Ishikawa (cell line): Measurements from ENCODE around the gene FAM174C.
A peak's percentile ranks its signal among the peaks of the same experiment; 100 is the strongest.

Source experiments
- CEBPB ChIP-seq: IDR thresholded peaks from 2 replicates; pipeline ENCODE4 v1.6.1; 2012
- CREB1 ChIP-seq: IDR thresholded peaks from 2 replicates; pipeline ENCODE4 v1.6.1; 2012; ENCODE audit warnings: low read depth
- EGR1 ChIP-seq: IDR thresholded peaks from 2 replicates; pipeline ENCODE4 v1.6.1; 2012
- EP300 ChIP-seq: IDR thresholded peaks from 2 replicates; pipeline ENCODE4 v1.6.1; 2012; ENCODE audit warnings: borderline replicate concordance
- FOXM1 ChIP-seq: IDR thresholded peaks from 2 replicates; pipeline ENCODE4 v1.6.1; 2012; ENCODE audit warnings: low read depth, borderline replicate concordance
- NFIC ChIP-seq: IDR thresholded peaks from 2 replicates; pipeline ENCODE4 v1.6.1; 2012
- RAD21 ChIP-seq: IDR thresholded peaks from 2 replicates; pipeline ENCODE4 v1.6.1; 2012; ENCODE audit warnings: low read depth
- TAF1 ChIP-seq: IDR thresholded peaks from 2 replicates; pipeline ENCODE4 v1.6.1; 2012; ENCODE audit warnings: low read depth, mild to moderate bottlenecking
- TCF12 ChIP-seq: IDR thresholded peaks from 2 replicates; pipeline ENCODE4 v1.6.1; 2012; ENCODE audit warnings: low read depth
- TEAD4 ChIP-seq: IDR thresholded peaks from 2 replicates; pipeline ENCODE4 v1.6.1; 2012
- YY1 ChIP-seq: IDR thresholded peaks from 2 replicates; pipeline ENCODE4 v1.6.1; 2012; ENCODE audit warnings: low read depth
- ZBTB7A ChIP-seq: IDR thresholded peaks from 2 replicates; pipeline ENCODE4 v1.6.1; 2012; ENCODE audit warnings: low read depth
- TF ChIP-seq, protein P1 (sequence below): IDR thresholded peaks from 2 replicates; pipeline ENCODE4 v1.6.1; 2012
- TF ChIP-seq, protein P2 (sequence below): IDR thresholded peaks from 2 replicates; pipeline ENCODE4 v1.6.1; 2012
- TF ChIP-seq, protein P3 (sequence below): IDR thresholded peaks from 2 replicates; pipeline ENCODE4 v1.6.1; 2012; ENCODE audit warnings: low read depth, mild to moderate bottlenecking

Gene FAM174C

DNA sequence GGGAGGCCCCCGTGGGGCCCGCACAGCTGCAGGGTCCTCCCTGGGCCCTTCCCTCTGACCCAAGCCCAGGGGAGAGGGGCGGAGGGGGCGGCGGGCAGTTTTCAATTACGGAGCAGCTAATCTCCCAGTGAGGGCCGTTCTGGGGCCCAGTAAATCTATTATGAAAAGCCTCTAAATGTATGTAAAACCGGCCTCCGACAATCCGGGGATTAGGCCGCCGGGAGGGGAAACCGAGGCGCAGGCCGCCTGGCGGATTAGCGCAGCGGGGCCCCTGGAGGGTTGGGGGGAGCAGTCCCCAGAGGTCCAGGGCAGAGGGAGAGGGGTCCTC, 35.5 kb downstream of the FAM174C start:
- TF ChIP-seq, protein P1, sequence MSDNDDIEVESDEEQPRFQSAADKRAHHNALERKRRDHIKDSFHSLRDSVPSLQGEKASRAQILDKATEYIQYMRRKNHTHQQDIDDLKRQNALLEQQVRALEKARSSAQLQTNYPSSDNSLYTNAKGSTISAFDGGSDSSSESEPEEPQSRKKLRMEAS, result no peak
- no peak for TF ChIP-seq RAD21

DNA sequence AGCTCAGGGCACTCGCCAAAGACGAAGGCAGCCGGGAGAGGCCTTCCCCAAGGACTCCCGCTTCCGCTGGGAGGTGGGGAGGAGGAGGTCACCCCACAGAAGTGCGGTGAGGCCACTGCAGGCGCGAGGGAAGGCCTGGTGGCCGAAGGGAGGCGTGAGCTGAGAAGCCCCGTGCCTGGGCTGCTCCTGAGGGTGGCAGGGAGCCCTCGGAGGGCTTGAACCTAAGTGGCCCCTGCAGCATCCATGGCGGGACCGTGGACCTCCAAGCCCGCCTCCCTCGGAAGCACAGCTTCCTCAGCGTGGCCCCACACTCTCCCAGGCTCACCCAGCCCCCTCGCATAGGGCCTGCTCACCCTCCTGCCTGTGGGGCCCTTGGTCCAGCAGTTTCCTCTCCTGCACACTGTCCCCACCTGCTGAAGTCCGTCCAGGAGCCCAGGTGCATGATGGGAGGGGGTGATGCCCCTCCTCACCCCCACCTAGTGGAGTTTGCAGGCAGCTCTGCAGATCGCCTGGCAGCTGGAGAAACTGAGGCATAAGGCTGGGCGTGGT, 36.3 kb downstream of the FAM174C start:
- TF ChIP-seq CREB1 (no peak), FOXM1 (no peak), EP300 (no peak), EGR1 (no peak), ZBTB7A (no peak; the same call in 1 of the 2 replicates), RAD21 (no peak), CEBPB (no peak)
- TF ChIP-seq, protein P2, sequence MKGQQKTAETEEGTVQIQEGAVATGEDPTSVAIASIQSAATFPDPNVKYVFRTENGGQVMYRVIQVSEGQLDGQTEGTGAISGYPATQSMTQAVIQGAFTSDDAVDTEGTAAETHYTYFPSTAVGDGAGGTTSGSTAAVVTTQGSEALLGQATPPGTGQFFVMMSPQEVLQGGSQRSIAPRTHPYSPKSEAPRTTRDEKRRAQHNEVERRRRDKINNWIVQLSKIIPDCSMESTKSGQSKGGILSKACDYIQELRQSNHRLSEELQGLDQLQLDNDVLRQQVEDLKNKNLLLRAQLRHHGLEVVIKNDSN, result no peak
- TF ChIP-seq, protein P1, result peak; percentile 11; the same call in 1 of the 2 replicates

DNA sequence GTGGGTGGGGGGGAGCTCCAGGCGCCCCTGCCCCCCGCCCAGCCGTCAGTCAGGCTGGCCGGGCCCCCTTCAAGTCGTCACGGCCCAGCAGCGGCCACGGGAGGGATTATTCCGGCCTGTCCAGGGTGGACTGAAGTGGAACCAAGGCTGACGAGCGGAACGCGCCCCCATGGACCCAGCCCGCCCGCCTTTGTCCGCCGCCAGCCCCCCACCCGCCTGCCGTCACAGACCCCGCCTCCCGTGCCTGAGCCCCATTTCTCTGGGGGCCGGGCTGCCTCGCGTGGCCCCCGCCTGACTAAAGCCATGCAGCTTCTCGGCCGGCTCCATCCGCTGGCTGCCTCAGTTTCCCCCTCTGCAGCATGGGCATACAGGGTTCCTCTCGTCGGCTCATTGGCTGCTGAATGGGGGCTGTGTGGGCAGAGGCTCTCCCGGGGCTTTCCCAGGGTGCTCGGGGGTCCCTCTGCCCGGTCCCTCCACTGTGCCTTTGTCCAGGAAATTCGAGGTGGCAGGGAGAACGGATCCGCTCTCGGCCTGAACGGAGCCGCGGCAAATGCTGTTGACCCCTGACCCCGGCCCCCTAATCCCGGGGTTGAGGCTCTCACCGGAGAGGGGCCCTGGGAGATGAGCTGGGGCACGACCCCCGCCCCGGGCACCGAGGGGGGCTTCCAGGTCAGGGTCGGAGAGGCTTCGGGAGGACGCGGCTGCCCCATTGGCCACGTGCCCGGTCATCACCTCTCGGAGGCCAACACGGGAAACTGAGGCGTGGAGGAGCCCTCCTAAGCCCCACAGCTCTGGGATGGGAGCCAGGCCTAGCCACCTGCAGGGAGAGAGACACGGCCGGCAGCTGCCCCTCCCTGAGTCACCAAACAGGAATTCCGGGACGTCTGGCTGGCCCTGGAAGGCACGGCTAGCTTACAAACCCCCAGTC, 37.7 kb downstream of the FAM174C start:
- TF ChIP-seq EGR1 (no peak), TAF1 (no peak), TEAD4 (peak; percentile 96), NFIC (peak; percentile 86), CREB1 (no peak), TCF12 (peak; percentile 96), CEBPB (no peak), FOXM1 (no peak), EP300 (peak; percentile 84), ZBTB7A (peak; percentile 97), RAD21 (no peak), YY1 (no peak)
- TF ChIP-seq, protein P3, sequence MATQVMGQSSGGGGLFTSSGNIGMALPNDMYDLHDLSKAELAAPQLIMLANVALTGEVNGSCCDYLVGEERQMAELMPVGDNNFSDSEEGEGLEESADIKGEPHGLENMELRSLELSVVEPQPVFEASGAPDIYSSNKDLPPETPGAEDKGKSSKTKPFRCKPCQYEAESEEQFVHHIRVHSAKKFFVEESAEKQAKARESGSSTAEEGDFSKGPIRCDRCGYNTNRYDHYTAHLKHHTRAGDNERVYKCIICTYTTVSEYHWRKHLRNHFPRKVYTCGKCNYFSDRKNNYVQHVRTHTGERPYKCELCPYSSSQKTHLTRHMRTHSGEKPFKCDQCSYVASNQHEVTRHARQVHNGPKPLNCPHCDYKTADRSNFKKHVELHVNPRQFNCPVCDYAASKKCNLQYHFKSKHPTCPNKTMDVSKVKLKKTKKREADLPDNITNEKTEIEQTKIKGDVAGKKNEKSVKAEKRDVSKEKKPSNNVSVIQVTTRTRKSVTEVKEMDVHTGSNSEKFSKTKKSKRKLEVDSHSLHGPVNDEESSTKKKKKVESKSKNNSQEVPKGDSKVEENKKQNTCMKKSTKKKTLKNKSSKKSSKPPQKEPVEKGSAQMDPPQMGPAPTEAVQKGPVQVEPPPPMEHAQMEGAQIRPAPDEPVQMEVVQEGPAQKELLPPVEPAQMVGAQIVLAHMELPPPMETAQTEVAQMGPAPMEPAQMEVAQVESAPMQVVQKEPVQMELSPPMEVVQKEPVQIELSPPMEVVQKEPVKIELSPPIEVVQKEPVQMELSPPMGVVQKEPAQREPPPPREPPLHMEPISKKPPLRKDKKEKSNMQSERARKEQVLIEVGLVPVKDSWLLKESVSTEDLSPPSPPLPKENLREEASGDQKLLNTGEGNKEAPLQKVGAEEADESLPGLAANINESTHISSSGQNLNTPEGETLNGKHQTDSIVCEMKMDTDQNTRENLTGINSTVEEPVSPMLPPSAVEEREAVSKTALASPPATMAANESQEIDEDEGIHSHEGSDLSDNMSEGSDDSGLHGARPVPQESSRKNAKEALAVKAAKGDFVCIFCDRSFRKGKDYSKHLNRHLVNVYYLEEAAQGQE, result no peak
- TF ChIP-seq, protein P2, result peak; percentile 61; the same call in 1 of the 2 replicates
- TF ChIP-seq, protein P1, result peak; percentile 51

DNA sequence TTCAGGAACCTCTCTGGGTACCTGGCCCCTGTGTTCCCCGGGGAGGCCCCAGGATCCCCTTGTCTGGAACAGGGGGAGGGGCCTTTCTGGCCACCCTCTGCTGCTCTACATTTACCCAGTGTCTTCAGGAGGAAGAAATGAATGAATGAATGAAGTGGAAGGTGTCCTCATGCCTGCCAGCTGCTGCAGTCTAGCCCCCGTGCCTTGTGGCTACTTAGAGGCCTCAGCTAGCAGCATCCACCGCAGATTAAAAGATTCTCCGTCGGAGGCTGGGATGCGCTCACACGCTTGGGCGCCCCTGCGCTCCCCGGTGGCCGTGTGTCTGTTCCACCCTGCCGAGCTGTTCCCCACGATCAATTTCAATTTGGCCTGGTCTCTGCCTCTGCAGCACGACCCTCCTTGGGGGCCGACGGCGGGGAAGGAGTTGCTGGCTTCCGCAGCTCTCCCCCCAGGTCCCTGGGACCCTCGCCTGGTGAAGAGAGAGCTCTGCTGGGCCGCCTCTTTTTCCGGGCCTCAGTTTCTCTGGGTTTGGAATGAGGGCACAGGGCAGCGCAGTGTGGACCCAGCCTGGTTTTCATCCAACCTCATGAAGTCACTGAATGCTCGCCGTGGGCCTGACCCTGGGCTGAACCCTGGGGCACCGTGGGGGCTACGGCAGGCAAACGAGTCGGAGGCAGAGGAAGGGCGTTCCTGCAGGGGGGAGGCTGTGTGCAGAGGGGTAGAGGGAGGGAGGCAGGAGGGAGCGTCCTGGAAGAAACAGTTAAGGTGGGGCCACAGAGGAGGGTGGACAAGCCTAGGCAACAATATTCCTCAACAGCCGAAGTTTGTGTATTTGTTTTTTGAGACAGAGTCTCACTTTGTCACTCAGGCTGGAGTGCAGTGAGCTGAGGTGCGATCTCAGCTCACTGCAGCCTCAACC, 38.6 kb downstream of the FAM174C start:
- TF ChIP-seq ZBTB7A (no peak; the same call in 1 of the 2 replicates), TAF1 (no peak), EP300 (0 out of 2 replicates have a peak, but pooled peaks have one; percentile 8), CREB1 (no peak)
- TF ChIP-seq, protein P1, result no peak; the same call in 1 of the 2 replicates

DNA sequence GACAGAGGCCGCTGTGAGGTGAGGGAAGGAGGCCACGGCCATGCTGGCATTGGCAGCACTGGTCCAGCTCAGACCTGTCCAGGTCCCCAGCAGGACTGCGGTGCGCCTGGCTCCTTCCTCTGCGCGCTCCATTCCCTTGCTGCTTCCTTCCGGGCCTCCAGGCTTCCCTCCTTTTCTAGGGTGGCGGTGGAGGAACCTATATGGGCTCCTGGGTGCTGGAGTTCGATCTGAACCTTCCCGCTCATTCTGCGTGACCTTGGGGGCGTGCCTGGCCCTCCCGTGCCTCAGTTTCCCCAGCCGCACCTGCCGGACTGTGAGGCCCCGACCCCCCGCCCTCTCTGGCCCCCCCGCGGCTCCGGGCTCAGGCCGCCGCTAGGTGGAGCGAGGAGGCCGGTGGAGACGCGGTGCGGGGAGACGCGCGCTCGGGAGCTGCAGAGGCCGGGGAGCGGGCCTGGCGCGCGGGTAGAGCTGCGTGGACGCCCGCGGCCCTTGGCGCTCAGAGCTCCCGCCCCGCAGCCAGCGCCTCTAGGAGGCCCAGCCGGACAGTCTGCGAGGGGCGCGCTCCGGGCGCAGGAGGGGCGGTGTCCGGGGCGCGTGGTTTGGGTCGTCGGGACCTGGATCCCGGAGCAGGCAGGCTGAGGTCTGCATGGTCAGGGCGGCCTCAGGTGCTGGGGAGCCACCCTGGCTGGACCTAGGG, 40.3 kb downstream of the FAM174C start:
- no peak for TF ChIP-seq EP300
- no peak for TF ChIP-seq TAF1
- TF ChIP-seq YY1, result no peak
- 0 out of 2 replicates have a peak, but pooled peaks have one; percentile 46 for TF ChIP-seq ZBTB7A
- TF ChIP-seq TCF12, result no peak
- TF ChIP-seq, protein P1, result no peak
- TF ChIP-seq CREB1, result no peak
- peak; percentile 72 for TF ChIP-seq RAD21
- TF ChIP-seq, protein P3, result no peak
